Skeletal muscle satellite cell (primary cell): ENCODE results near the gene RBM27. TPM values are rescaled to one million over a fixed set of nuclear protein-coding genes. Genes with fewer than 3 reads are reported as not detected.
"Not testable (repeated sequence)": the region's sequence is repeated elsewhere in the genome, so short reads cannot be mapped to it uniquely, and the experiment has no call there.

Source experiments
- H3K27me3 ChIP-seq: 2 replicates; pipeline ENCODE4 v1.7.0; 2013; ENCODE audit warnings: low read length; ENCODE audit not compliant: control insufficient read depth, insufficient read depth
- H3K36me3 ChIP-seq: 2 replicates; pipeline ENCODE4 v1.7.0; 2013; ENCODE audit warnings: mild to moderate bottlenecking, control low read depth, low read length; ENCODE audit not compliant: insufficient read depth
- H3K4me1 ChIP-seq: 2 replicates; pipeline ENCODE4 v1.7.0; 2013; ENCODE audit warnings: low read length; ENCODE audit not compliant: control insufficient read depth, insufficient read depth
- H3K4me2 ChIP-seq: 2 replicates; pipeline ENCODE4 v1.7.0; 2013; ENCODE audit warnings: mild to moderate bottlenecking, low read length
- H3K4me3 ChIP-seq: 2 replicates; pipeline ENCODE4 v1.7.0; 2013; ENCODE audit warnings: low read length
- H3K9ac ChIP-seq: 2 replicates; pipeline ENCODE4 v1.7.0; 2013; ENCODE audit warnings: mild to moderate bottlenecking, low read depth, low read length, moderate library complexity
- H3K9me3 ChIP-seq: replicated peaks from 2 replicates; pipeline ENCODE4 v1.7.0; 2013; ENCODE audit warnings: mild to moderate bottlenecking, control low read depth, low read length
- total RNA-seq: library from RNA; depleted of rRNA; stranded (reverse); fragments of >200 nt; gene quantifications from 2 replicates; pipeline ENCODE4 v1.2.3, GENCODE V29; 2012; rRNA removed

Gene RBM27
- 19.7 and 26.9 TPM in 2 replicates for total RNA-seq

DNA sequence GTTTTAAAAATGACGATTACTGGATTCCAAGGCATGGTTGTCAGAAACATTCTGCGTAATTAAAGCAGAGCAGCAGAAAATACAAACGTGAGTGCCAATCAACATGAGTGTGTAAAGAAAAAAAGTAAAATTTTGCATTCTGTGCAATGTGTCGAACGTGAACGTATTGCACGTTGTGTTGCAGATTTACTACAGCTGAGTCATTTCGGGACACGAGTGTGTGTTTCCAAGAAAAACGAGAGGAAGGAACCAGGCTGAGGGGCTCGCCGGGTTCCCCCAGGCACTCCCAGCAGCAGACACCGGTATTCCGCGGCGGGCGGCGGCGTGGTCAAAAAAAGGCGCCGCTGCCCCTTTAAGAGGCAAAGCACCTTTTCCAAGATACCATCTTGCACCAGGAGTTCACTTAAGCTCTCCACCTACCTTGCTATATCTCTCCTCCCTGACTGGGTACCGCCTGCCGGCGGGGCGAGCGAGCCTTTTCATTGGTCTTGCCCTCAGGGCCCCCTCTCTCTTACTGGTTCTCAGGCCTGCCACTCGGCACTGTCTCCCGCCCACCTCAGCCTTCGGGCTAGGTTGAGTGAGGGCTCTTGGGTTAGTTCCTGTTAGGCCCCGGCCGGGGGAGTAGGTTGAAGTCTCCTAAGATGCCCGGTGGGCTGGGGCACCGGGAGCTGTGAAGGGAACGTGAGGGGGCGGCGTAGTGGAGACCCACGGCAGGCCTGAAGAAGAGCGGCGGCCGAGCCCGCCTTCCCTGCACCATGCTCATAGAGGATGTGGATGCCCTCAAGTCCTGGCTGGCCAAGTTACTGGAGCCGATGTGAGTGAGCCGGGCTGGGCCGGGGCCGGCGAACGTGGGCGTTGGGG lies at the start of gene RBM27:
TSS of gene RBM27 (plus strand) at position 595 of the 861 bp plus-strand sequence. CDS start at position 756, 161 bp downstream.
- no peaks in the 10 kb centered on the region for H3K9me3 ChIP-seq
- peak within 1 kb of the TSS; percentile 86 for H3K9ac ChIP-seq
- H3K4me2 ChIP-seq = peak within 1 kb of the TSS; percentile 91
- no peaks in the 10 kb centered on the region for H3K36me3 ChIP-seq
- H3K27me3 ChIP-seq = no peaks in the 10 kb centered on the region
- peaks cover 14% of the 10 kb centered on the region for H3K4me1 ChIP-seq
- H3K4me3 ChIP-seq = peak within 1 kb of the TSS; percentile 95

- Histone ChIP-seq H3K9me3 (no peaks in the 10 kb centered on the region), H3K4me3 (no peak overlapping the region), H3K4me1 (no peaks in the 10 kb centered on the region), H3K9ac (no peak overlapping the region), H3K36me3 (peaks cover 80% of the 10 kb centered on the region), H3K4me2 (no peak overlapping the region), H3K27me3 (no peaks in the 10 kb centered on the region)
These were observed 45.1 kb upstream of the RBM27 start for GRCh38 chr5:146158255-146158654.

DNA sequence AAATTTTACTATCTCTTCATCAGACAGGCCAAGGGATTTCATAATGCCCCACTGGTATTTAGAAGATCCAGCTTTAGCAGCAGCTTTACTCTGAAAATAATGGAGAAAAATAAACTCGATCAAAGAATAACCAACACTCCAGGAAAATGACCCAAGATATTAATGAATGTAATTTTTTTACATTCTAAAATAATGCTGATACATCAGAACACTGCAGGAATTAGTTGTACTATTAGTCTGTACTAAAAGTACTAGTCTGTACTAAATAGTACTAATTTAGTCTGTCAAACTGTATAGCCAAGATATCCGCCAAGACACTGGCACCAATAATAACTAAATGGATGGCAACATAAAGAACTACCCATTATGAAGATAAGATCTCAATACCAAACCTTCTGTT lies 39.0 kb upstream of the RBM27 start:
- H3K27me3 ChIP-seq = no peaks in the 10 kb centered on the region
- no peak overlapping the region for H3K9ac ChIP-seq
- no peak overlapping the region for H3K4me2 ChIP-seq
- no peak overlapping the region for H3K4me3 ChIP-seq
- no peaks in the 10 kb centered on the region for H3K9me3 ChIP-seq
- H3K4me1 ChIP-seq = no peaks in the 10 kb centered on the region
- H3K36me3 ChIP-seq = peaks cover 75% of the 10 kb centered on the region

- H3K36me3 ChIP-seq = peaks cover 74% of the 10 kb centered on the region
- no peaks in the 10 kb centered on the region for H3K9me3 ChIP-seq
- H3K4me2 ChIP-seq = no peak overlapping the region
- no peaks in the 10 kb centered on the region for H3K27me3 ChIP-seq
- no peaks in the 10 kb centered on the region for H3K4me1 ChIP-seq
- no peak overlapping the region for H3K4me3 ChIP-seq
- no peak overlapping the region for H3K9ac ChIP-seq
These were observed 37.9 kb upstream of the RBM27 start for GRCh38 chr5:146165460-146165859.

GRCh38 chr5:146165903-146166302 lies 37.5 kb upstream of the RBM27 start:
- Histone ChIP-seq H3K27me3 (no peaks in the 10 kb centered on the region), H3K4me3 (no peak overlapping the region), H3K36me3 (peaks cover 74% of the 10 kb centered on the region), H3K9ac (no peak overlapping the region), H3K9me3 (no peaks in the 10 kb centered on the region), H3K4me2 (no peak overlapping the region), H3K4me1 (no peaks in the 10 kb centered on the region)

DNA sequence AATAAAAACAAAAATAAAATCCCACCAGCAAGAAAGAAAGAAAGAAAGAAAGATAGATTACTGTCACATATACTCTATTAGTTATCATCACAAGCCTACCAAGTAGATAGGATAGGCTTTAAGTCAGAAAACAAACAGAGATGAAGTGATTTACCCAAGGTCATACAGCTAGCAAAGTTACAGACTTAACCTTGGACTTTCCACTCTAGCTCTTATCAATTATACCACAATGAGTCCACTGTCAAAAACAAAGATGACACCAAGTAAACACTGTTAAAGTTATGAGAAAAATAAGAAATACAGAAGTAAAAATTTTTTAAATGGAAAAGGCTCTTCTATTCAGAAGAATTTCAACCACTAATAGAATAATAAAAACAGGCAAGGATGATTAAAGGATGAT lies 34.3 kb upstream of the RBM27 start:
- H3K9me3 ChIP-seq = no peaks in the 10 kb centered on the region
- no peaks in the 10 kb centered on the region for H3K27me3 ChIP-seq
- H3K4me2 ChIP-seq = no peak overlapping the region
- no peaks in the 10 kb centered on the region for H3K4me1 ChIP-seq
- no peak overlapping the region for H3K4me3 ChIP-seq
- H3K36me3 ChIP-seq = peaks cover 60% of the 10 kb centered on the region
- H3K9ac ChIP-seq = no peak overlapping the region

GRCh38 chr5:146173049-146173448 lies 30.4 kb upstream of the RBM27 start:
- H3K4me3 ChIP-seq, H3K4me2 ChIP-seq, H3K4me1 ChIP-seq, H3K9ac ChIP-seq, H3K9me3 ChIP-seq, H3K27me3 ChIP-seq: not testable (repeated sequence)
- H3K36me3 ChIP-seq = peaks cover 42% of the 10 kb centered on the region

DNA sequence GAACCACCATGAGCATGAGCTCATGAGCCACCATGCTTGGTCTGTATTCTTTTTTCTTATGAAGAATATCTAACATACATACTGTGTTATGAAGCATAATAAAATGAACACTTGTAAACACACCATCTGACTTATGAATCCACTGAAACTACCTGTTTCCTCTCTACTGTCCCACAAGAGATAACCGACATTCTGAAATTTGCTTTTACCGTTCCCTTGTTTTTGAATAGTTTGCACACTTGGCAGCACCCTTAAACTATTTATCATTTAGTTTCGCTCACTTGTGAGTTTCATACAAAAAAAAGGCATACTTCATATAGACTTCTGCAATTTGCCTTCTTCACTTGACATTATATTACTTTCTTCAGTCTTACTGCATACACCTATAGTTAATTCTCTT lies 29.8 kb upstream of the RBM27 start:
- no peaks in the 10 kb centered on the region for H3K9me3 ChIP-seq
- H3K9ac ChIP-seq = no peak overlapping the region
- H3K4me3 ChIP-seq = no peak overlapping the region
- H3K36me3 ChIP-seq = peaks cover 38% of the 10 kb centered on the region
- no peaks in the 10 kb centered on the region for H3K4me1 ChIP-seq
- no peak overlapping the region for H3K4me2 ChIP-seq
- no peaks in the 10 kb centered on the region for H3K27me3 ChIP-seq

DNA sequence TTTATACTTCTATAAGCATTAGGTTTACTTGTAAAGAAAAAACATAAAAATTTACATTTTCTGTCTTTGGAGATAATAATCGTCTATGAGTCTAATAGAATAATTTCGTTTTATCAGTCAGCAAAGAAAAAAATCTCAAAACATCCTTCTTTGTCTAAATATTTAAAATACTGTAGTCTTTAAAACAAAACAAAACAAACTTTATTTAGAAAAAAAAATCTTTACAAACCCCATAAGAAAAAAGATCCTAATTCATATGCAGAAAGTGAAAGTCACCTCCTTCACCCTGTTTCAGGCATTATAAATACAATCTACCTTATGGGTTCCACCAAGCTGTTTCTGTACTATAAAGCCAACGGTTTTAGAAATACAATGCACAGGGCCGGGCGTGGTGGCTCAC lies 26.6 kb upstream of the RBM27 start:
- Histone ChIP-seq H3K36me3 (peaks cover 23% of the 10 kb centered on the region), H3K27me3 (no peaks in the 10 kb centered on the region), H3K9me3 (no peaks in the 10 kb centered on the region), H3K9ac (no peak overlapping the region), H3K4me3 (no peak overlapping the region), H3K4me1 (no peaks in the 10 kb centered on the region), H3K4me2 (no peak overlapping the region)

- H3K27me3 ChIP-seq = no peaks in the 10 kb centered on the region
- no peaks in the 10 kb centered on the region for H3K4me1 ChIP-seq
- H3K4me3 ChIP-seq = no peak overlapping the region
- no peak overlapping the region for H3K4me2 ChIP-seq
- no peak overlapping the region for H3K9ac ChIP-seq
- peaks cover 16% of the 10 kb centered on the region for H3K36me3 ChIP-seq
- no peaks in the 10 kb centered on the region for H3K9me3 ChIP-seq
These were observed 23.7 kb upstream of the RBM27 start for GRCh38 chr5:146179696-146180095.

- not testable (repeated sequence) for H3K36me3 ChIP-seq, H3K9me3 ChIP-seq, H3K4me1 ChIP-seq, H3K27me3 ChIP-seq
- Histone ChIP-seq H3K4me2 (peak overlapping the region; percentile 94), H3K4me3 (peak overlapping the region; percentile 91), H3K9ac (peak overlapping the region; percentile 75)
These were observed 20.0 kb upstream of the RBM27 start for GRCh38 chr5:146183403-146183802.

DNA sequence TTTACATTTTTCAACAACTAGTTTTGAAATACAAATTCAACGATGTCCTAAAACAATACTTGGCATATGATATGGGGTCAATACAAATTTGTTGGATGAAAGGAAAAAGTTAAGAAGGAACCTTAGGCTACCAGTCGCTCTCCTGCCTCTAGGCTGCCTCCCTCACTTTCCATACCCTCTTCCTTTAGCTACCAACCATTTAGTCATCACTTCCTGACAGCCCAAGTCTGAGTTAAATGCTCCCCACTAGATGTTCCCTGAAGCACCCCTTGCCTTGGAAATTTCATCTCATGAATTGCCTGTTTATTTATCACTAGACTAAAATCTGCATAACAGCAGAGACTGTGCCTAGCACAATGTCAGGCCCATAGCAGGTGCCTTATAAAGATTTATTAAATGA lies 18.2 kb upstream of the RBM27 start:
- H3K9ac ChIP-seq = no peak overlapping the region
- no peak overlapping the region for H3K4me2 ChIP-seq
- peaks cover 8% of the 10 kb centered on the region for H3K4me1 ChIP-seq
- peaks cover 5% of the 10 kb centered on the region for H3K36me3 ChIP-seq
- no peak overlapping the region for H3K4me3 ChIP-seq
- no peaks in the 10 kb centered on the region for H3K9me3 ChIP-seq
- H3K27me3 ChIP-seq = no peaks in the 10 kb centered on the region
